Bronchial epithelial cell (primary cell): ENCODE results near the gene BTAF1. TPM values are rescaled to one million over a fixed set of nuclear protein-coding genes. Genes with fewer than 3 reads are reported as not detected.
"Not testable (repeated sequence)": the region's sequence is repeated elsewhere in the genome, so short reads cannot be mapped to it uniquely, and the experiment has no call there.

Experiments
- DNase-seq: peaks from one replicate; pipeline ENCODE4 v3.0.0-alpha.2; 2010; ENCODE audit warnings: low read depth
- FAIRE-seq: peaks from 2 replicates; lab custom pipeline; 2011; peaks lifted over from hg19 to GRCh38; lab: Jason Lieb, UNC
- H3K27me3 ChIP-seq: 2 replicates; pipeline ENCODE4 v1.5.1; 2011; ENCODE audit warnings: low read length; ENCODE audit not compliant: control insufficient read depth, insufficient read depth
- H3K36me3 ChIP-seq: 2 replicates; pipeline ENCODE4 v1.5.1; 2011; ENCODE audit warnings: low read length; ENCODE audit not compliant: control insufficient read depth, insufficient read depth
- H3K4me3 ChIP-seq: 2 replicates; pipeline ENCODE4 v1.5.1; 2011; ENCODE audit warnings: mild to moderate bottlenecking, low read depth, low read length, control low read depth
- CTCF ChIP-seq: IDR thresholded peaks from 2 replicates; pipeline ENCODE4 v1.5.1; 2011; ENCODE audit warnings: mild to moderate bottlenecking, moderate library complexity, low read length, control low read depth, inconsistent platforms; ENCODE audit not compliant: insufficient read depth, severe bottlenecking
- total RNA-seq: library from RNA; depleted of rRNA; stranded (reverse); fragments of >200 nt; gene quantifications from 2 replicates; pipeline ENCODE4 v1.2.1, GENCODE V29; 2014

Gene BTAF1
- total RNA-seq, 1 donor from 2014 or later: 47.4 TPM

- peaks cover 8% of the 10 kb centered on the region for H3K36me3 ChIP-seq
- no peak for FAIRE-seq
- no peaks in the 10 kb centered on the region for H3K27me3 ChIP-seq
- DNase-seq: no peak
- no peak overlapping the region for H3K4me3 ChIP-seq
- TF ChIP-seq CTCF: no peak
Measured at GRCh38 chr10:92024700-92025099, 101.1 kb downstream of the BTAF1 start.

DNA sequence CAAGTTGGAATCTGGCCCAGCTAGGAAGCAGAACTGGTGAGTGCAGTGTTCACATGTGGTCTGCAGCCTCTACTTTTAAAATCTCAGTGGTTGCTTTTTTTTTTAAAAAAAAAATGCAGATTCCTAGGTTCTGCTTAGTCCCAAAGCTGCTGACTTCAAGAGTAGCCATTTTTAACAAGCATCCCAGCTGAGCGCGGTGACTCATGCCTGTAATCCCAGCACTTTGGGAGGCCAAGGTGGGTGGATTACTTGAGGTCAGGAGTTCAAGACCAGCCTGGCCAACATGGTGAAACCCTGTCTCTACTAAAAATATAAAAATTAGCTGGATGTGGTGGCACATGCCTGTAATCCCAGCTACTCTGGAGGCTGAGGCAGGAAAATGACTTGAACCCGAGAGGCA is 101.8 kb downstream of the BTAF1 start:
- not testable (repeated sequence) for DNase-seq, FAIRE-seq, H3K27me3 ChIP-seq, H3K36me3 ChIP-seq, H3K4me3 ChIP-seq

- Histone ChIP-seq H3K36me3 (peaks cover 7% of the 10 kb centered on the region), H3K27me3 (no peaks in the 10 kb centered on the region), H3K4me3 (no peak overlapping the region)
- FAIRE-seq (no peak), DNase-seq (peak; percentile 25)
- TF ChIP-seq CTCF: no peak
Measured at GRCh38 chr10:92027141-92027540, 103.6 kb downstream of the BTAF1 start.

GRCh38 chr10:92031580-92031979 is 108.0 kb downstream of the BTAF1 start:
- Histone ChIP-seq H3K4me3 (no peak overlapping the region), H3K36me3 (peaks cover 1% of the 10 kb centered on the region), H3K27me3 (no peaks in the 10 kb centered on the region)
- FAIRE-seq (no peak), DNase-seq (no peak)
- TF ChIP-seq CTCF: no peak

GRCh38 chr10:92033070-92033469 is 109.5 kb downstream of the BTAF1 start:
- not testable (repeated sequence) for H3K4me3 ChIP-seq, DNase-seq, H3K36me3 ChIP-seq, FAIRE-seq, H3K27me3 ChIP-seq

GRCh38 chr10:92038949-92039348 is 115.4 kb downstream of the BTAF1 start:
- no peak overlapping the region for H3K4me3 ChIP-seq
- DNase-seq: no peak
- no peak for FAIRE-seq
- H3K27me3 ChIP-seq: no peaks in the 10 kb centered on the region
- H3K36me3 ChIP-seq: no peaks in the 10 kb centered on the region
- no peak for TF ChIP-seq CTCF

- no peak for DNase-seq
- H3K36me3 ChIP-seq: no peaks in the 10 kb centered on the region
- H3K4me3 ChIP-seq: no peak overlapping the region
- no peaks in the 10 kb centered on the region for H3K27me3 ChIP-seq
- TF ChIP-seq CTCF: no peak
- FAIRE-seq: no peak
Measured at GRCh38 chr10:92042541-92042940, 119.0 kb downstream of the BTAF1 start.
